Breast epithelium (tissue), 3 donors: Measurements from ENCODE around the gene IQCN.

Experiments
- POLR2A ChIP-seq: fragments of 450-650 bp; IDR thresholded peaks from one replicate; pipeline ENCODE4 v1.6.1; 2016; ENCODE audit warnings: antibody characterized with exemption, mild to moderate bottlenecking, moderate library complexity
- POLR2AphosphoS5 ChIP-seq, 3 donors: sonication (generic); formaldehyde crosslinking; IDR thresholded peaks; one replicate each; pipeline ENCODE4 v1.6.1; 2017; ENCODE audit warnings: antibody characterized with exemption in 3 of 3
- TF ChIP-seq, protein P1 (sequence below), 3 donors: fragments of 450-650 bp; IDR thresholded peaks; one replicate each; pipeline ENCODE4 v1.5.1; 2016 to 2017; ENCODE audit warnings: antibody characterized with exemption in 3 of 3, mild to moderate bottlenecking in 3 of 3, moderate library complexity in 3 of 3

DNA sequence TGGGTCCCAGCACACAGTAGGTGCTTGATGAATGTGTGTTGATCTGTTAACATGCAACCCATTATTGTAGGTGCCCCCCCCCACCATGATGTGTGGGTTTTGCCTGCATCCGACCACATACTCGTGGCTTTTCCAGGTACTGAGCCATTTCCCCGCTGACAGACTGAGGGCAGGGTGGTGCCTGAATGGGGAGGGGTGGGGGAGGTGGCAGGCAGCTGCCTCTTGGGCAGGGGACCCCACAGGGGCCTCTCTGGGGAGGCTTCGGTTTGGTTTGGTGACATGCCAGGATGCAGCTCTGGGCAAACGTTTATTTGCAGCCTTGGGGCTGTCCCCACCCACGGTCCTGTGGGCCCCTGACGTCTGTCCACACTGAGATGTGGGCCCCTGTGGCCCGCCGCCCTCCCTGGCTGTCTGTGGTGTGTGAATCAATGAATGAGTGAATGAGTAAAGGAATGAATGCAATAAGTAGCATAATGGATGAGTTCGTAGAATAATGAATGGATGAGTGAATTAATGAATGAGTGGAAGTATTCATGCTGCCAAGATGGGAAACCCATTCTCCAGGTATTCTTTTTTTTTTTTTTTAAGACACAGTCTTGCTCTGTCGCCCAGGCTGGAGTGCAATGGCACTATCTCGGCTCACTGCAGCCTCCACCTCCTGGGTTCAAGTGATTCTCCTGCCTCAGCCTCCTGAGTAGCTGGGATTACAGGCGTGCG is 16.2 kb upstream of the IQCN start:
- TF ChIP-seq, protein P1, sequence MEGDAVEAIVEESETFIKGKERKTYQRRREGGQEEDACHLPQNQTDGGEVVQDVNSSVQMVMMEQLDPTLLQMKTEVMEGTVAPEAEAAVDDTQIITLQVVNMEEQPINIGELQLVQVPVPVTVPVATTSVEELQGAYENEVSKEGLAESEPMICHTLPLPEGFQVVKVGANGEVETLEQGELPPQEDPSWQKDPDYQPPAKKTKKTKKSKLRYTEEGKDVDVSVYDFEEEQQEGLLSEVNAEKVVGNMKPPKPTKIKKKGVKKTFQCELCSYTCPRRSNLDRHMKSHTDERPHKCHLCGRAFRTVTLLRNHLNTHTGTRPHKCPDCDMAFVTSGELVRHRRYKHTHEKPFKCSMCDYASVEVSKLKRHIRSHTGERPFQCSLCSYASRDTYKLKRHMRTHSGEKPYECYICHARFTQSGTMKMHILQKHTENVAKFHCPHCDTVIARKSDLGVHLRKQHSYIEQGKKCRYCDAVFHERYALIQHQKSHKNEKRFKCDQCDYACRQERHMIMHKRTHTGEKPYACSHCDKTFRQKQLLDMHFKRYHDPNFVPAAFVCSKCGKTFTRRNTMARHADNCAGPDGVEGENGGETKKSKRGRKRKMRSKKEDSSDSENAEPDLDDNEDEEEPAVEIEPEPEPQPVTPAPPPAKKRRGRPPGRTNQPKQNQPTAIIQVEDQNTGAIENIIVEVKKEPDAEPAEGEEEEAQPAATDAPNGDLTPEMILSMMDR (IDR thresholded peaks at IDR 0.05), result no peak
- TF ChIP-seq POLR2A (no peak), POLR2AphosphoS5 (IDR thresholded peaks at IDR 0.05) (no peak)
